Right ventricle myocardium superior (tissue), 1 donor: ENCODE results near the gene TMEM130. TPM values are rescaled to one million over a fixed set of nuclear protein-coding genes. Genes with fewer than 3 reads are reported as not detected.
"Not testable (repeated sequence)": the region's sequence is repeated elsewhere in the genome, so short reads cannot be mapped to it uniquely, and the experiment has no call there.

ENCODE experiments used
- ATAC-seq: fragments of 200-7000 bp; cut with Tn5 transposase; one replicate; pipeline ENCODE4 v1.9.1; 2020; ENCODE audit warnings: mild to moderate bottlenecking; ENCODE audit not compliant: poor library complexity
- DNase-seq: peaks from one replicate; pipeline ENCODE4 v3.0.0-alpha.2; 2020
- intact Hi-C: fragments of 100-400 bp; cut with DNase I; formaldehyde crosslinking; loops from one replicate; pipeline ENCODE4 v1.11.2; 2022
- total RNA-seq: library from RNA; stranded (reverse); fragmentation: NEBNext Ultra II Directional; extraction: Animal tissue kit (Norgen Biotek cat#: 25700); gene quantifications from one replicate; pipeline ENCODE4 v1.2.1, GENCODE V29; 2021
- donor health status: DM: no; HTN: yes; CAD: no; lungs with severe emphysema.

Gene TMEM130
- total RNA-seq, 1 donor from 2014 or later = not detected

DNA sequence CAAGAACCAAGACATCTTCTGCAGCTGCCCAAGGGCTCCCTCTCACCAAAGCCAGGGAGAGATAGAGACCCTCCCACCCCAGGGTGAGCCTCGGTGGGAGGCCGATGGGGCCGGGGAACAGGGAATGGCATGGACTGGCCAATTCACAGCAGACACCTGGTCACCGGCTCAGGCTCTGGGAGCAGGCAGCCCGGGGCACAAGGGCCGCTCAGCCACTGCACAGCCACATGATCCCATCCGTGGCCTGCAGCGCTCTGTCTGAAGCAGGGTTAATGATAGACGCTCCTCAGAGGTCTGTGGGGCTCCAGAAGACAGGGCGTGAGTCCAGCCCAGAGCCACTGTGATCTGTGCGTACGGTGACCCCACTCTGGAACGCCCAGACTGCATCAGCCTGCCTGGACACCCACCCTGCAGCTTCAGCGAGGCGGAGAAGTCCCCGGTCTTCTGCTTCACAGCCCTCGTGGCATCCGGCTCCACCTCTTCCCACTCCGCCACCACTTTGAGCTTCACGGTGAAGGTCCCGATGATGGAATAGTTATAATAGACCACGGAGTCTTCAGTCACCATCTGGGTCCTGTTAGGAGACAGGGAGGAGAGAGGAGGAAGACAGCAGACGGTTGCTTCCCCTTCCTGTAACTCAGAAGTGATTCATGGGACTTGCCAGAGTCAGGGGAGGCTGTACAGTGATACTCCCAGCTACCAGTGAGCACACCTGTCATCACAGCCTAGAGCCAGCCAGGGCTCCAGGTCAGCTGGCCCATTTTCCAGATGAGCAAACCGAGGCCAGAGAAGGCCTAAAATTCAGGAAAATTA lies 14.0 kb downstream of the TMEM130 start:
- DNase-seq = no peak
- intact Hi-C loops = no loop called here
- ATAC-seq = no peak

DNA sequence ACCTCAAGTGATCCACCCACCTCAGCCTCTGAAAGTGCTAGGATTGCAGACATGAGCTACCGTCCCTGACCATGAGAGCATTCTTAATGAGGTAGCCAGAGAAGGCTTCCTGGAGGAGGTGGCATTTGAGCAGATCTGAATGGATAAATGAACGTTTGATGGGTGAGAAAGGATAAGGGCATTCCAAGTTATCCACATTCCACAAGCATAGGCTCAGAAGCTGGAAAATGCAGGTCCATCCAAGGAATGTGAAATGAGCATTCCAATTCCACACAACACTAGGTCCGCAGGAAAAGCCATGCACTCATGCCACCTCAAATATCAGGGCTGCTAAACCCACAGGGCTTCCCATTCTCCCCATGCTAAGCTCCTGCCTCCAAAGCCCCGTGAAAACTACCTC lies 17.0 kb downstream of the TMEM130 start:
- intact Hi-C loops = no loop called here
- no peak for DNase-seq
- no peak for ATAC-seq

DNA sequence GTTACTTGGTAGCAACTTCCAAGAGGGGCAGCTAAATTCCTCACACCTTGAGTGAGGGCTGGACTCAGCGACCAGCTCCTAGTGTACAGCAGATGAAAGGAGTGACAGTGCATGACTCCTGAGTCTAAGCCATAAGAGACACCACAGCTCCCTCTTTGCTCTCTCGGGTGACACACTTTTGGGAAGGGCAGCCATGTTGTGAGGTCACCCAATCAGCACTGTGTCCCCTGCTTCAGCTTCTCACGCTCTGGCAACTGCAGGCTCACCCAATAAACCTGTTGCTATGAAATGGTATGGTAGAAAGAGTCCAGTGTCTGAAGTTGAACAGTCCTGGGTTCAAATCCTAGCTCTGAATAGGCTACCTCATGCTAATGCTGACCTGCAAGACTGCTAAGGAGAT lies 20.9 kb downstream of the TMEM130 start:
- no peak for ATAC-seq
- DNase-seq = no peak
- intact Hi-C loops = no loop called here

DNA sequence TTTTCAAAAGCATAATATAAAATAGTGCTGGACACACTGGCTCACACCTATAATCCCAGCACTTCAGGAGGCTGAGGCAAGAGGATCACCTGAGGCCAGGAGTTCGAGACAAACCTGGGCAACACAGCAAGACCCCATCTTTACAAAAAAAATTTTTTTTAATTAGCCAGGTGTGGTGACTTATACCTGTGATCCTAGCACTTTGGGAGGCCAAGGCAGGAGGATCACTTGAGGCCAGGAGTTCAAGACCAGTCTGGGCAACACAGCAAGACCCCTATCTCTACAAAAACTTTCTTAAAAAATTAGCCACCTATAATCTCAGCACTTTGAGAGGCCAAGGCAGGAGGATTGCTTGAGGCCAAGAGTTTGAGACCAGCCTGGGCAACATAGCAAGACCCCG lies 27.3 kb downstream of the TMEM130 start:
- ATAC-seq, intact Hi-C loops: not testable (repeated sequence)

DNA sequence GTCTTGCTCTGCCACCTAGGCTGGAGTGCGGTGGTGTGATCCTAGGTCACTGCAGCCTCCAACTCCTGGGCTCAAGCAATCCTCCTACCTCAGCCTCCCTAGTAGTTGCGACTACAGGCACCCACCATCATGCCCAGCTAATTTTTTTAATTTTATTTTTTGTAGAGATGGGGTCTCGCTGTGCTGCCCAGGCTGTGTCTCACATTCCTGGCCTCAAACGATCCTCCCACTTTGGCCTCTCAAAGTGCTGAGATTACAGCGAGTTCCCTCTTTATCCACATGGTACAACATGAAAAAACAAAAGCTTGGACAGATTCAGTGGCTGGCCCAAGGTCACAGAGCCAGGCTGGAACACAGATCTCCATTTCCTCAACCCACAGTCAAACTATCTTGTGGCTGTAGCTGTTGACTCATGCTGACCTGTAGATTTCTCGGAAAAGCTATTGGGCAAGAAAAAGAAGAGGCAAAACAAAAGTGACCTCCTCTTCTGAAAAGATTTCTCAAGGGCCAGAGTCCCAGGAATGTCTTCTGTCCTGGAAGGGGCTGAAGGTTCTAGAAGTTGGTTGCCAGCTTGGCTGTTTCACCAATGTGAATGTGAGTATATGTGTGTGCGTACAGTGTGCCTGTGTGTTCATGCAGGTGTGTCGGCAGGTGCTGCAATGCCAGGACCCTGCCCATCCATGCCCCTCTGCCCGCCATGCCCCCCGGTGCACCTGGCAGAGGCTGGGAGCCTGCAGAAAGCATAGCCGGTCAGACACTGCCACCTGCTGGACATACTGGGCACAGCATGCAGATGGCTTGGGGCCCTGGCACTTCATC lies 28.4 kb downstream of the TMEM130 start:
- intact Hi-C loops = loop anchor here (2.0 kb wide), 1 partner anchor 407 kb away; no protein-coding TSS in a partner anchor
- ATAC-seq (peak; percentile 83), DNase-seq (peak; percentile 78)

More for the DNA sequence above, 27.3 kb downstream of the TMEM130 start:
- not testable (repeated sequence) for DNase-seq

DNA sequence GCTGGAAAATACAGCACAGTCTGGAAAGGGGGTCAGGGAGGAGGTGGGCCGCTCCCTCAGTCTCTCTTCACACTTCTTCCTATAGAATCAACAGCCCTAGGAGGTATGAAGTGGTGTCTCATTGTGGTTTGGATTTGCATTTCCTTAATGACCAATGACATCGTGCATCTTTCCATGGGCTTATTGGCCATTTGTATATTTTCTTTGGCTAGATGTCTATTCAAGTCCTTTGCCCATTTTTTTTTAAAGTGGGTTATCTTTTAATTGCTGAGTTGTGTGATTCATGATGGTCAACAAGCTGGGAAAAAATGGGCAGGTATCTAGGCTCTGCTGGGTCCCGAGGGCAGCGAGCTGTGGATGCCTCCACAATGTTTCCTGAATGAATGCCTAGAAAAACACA lies 29.1 kb downstream of the TMEM130 start:
- no peak for DNase-seq
- no peak for ATAC-seq
- intact Hi-C loops = loop anchor here (2.0 kb wide), 1 partner anchor 406 kb away; no protein-coding TSS in a partner anchor

DNA sequence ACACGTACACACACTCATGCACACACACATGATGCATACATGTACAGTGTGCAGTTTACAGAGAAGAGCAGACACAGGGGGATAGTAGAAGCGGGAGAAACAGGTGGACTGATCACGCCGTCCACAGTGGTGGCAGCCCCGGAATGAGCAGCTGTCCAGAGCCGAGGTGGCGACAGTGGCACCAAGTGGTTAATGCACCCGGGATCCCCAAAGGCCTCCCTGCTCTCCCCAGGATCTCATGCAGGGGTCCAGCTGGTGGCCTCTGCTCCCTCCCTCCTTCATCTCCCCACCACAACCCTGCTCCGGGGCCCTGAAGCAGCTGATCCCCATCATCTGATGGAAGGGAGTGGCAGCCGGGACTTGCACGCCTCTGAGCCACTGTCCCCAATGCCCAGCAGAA lies 29.7 kb downstream of the TMEM130 start:
- DNase-seq (no peak), ATAC-seq (no peak)
- intact Hi-C loops = loop anchor here (2.0 kb wide), 1 partner anchor 405 kb away; no protein-coding TSS in a partner anchor

DNA sequence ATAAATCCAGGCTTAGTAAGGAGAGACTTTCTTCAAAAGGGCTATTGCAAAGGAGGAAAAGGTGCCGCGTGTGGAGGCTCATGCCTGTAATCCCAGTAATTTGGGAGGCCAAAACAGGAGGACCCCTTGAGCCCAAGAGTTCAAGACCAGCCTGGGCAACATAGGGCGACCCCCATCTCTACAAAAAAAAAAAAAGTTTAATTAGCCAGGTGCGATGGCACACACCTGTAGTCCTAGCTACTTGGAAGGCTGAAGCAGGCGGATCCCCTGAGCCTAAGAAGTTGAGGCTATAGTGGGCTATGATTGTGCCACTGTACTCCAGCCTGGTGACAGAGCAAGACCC lies 32.2 kb downstream of the TMEM130 start:
- ATAC-seq (no peak), DNase-seq (no peak)
- intact Hi-C loops = loop anchor here (5.0 kb wide), 1 partner anchor 80 kb away; no protein-coding TSS in a partner anchor

DNA sequence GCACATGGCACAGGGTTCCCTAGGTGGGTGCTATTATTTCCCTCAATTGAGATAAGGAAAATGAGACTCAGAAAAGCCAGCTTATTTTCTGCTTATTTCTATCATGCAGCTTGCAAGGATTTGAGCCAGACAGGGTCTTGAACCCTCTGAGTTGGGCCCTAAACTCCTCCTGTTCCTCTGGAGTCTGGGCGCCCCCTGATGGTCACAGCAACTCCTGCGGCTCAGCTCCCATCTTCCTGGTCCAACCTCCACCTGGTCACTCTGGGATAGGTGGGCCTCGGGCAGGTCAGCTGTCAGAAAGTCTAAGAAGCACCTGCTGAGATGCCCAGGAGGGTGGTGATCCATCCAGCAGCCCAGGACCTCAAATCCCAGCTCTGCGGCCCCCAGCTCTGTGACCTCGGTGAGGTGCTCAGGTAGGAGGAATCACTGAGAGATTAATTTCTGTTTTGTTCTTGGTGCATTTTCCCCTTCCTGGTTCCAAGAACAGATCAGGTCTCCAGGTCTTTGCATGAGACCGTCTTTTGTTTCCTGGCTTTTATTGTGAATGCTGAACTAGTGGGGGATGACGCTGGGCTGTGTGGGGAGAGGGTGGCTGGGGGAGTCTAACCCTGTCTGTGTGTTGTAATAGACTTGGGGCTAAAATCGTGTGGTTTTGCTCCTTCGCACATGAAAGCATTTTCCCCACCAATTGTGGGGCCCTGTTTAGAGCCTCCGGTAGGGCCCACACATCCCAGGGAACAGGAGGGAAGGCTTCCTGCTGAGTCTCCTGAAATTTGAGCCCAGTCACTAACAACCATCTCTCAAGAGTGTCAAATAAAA lies 32.8 kb downstream of the TMEM130 start:
- DNase-seq (peak; percentile 50), ATAC-seq (peak; percentile 59)
- intact Hi-C loops = loop anchor here (5.0 kb wide), 1 partner anchor 80 kb away; no protein-coding TSS in a partner anchor

DNA sequence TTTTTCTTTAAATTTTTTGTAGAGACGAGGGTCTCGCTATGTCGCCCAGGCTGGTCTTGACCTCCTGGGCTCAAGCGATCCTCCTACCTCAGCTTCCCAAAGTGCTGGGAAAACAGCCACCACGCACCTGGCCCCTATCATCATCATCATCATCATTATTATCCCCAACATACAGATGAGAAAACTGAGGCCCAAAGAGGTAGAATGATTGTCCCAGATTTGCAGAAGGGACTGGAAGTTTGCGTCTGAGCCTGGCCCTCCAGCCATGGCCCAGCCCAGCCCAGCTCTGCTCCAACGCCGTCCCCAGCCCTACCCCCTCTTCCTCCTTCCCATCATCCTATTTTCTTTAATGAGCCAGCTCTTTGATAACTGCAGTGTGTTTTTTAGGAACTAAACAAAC lies 34.9 kb downstream of the TMEM130 start:
- DNase-seq (no peak), ATAC-seq (no peak)
- intact Hi-C loops = loop anchor here (5.0 kb wide), 1 partner anchor 78 kb away; no protein-coding TSS in a partner anchor

DNA sequence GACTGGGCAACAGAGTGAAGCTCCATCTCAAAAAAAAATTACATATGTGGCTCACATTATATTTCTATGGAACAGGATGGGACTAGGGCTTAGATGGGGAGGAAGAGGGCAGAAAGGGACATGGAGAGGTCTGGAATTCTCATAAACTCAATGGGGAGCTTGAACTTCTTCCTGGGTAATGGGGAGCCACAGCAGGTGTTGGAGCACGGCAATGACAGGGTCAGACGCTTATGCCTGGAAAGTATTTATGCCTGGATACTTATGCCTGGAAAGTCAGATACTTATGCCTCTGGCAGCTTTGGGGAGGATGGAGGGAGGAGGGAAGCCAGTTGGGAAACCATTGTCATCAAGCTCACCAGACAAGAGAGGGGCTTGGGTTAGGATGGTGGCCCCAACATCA lies 36.8 kb downstream of the TMEM130 start:
- no peak for DNase-seq
- intact Hi-C loops = no loop called here
- no peak for ATAC-seq

DNA sequence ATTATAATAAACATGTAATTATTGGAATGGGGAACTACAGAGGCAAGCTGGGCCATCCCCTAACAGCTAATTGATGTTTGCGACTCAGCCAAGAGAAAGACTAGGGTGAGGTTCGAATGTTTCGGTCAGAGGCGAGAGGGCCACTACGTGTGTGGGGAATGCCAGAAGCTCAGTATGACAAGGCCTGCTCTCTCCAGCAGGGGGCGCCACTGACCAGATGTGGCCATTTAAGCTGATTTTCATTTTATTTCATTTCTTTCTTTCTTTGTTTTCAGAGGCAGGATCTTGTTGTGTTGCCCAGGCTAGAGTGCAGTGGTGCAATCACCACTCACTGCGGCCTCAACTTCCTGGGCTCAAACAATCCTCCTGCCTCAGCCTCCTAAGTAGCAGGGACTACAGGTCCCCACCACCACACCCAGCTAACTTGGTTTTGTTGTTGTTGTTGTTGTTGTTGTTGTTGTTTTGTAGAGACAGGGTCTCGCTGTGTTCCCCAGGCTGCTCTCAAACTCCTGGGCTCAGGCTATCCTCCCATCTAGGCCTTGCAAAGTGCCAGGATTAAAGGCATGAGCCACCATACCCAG lies 38.1 kb downstream of the TMEM130 start:
- intact Hi-C loops = no loop called here
- DNase-seq = no peak
- ATAC-seq = no peak

DNA sequence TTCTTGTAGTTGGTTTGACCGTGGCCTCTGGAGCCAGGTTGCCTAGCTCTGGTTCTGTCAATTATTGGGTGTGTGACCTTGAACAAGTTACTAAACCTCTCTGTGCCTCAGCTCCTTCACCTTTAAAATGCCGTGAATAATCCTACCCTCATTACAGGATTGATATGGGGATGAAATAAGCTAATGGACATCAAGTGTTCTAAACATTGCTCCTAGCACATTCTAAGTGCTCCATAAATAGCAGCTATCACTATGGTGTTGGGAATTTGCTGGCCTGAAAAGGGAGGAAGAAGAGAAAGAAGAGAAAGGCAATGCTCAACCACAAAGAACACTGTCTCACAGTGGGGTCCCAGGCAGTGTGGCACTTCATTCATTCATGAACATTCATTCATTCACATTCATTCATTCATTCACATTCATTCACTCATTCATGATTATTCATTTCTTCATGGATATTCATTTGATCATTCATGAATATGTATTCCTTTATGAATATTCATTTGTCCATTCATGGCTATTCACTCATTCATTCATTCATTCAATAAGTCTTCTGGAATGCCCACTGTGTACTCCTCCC lies 38.8 kb downstream of the TMEM130 start:
- peak; percentile 66 for ATAC-seq
- no peak for DNase-seq
- intact Hi-C loops = no loop called here

DNA sequence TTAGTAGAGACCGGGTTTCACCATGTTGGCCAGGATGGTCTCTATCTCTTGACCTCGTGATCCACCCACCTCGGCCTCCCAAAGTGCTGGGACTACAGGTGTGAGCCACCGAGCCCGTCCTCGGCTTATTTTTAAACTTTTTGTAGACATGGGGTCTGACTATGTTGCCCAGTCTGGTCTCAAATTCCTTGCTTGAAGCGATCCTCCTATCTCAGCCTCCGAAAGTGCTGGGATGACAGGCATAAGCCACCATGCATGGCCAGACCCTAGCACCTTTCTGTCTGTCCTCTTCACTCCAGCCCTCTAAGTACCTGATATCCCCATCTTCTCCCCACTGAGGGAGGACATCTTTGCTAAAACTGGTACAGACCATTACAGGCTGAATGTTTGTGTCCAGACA lies 41.4 kb downstream of the TMEM130 start:
- ATAC-seq (no peak), DNase-seq (no peak)
- intact Hi-C loops = no loop called here

DNA sequence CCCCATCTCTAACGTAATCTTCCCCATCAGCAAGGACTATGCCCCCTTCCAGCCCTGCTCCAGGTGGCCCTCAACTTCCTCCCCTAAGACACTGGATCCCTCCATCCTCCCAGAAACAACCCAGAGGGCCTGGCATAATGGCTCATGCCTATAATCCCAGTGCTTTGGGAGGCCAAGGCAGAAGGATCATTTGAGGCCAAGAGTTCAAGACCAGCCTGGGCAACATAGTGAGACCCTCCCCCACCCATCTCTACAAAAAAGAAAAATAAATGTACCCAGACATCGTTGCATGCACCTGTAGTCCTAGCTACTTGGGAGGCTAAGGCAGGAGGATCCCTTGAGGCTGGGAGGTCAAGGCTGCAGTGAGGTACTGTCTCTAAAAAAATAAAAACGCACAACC lies 42.6 kb downstream of the TMEM130 start:
- intact Hi-C loops = no loop called here
- DNase-seq = no peak
- no peak for ATAC-seq

DNA sequence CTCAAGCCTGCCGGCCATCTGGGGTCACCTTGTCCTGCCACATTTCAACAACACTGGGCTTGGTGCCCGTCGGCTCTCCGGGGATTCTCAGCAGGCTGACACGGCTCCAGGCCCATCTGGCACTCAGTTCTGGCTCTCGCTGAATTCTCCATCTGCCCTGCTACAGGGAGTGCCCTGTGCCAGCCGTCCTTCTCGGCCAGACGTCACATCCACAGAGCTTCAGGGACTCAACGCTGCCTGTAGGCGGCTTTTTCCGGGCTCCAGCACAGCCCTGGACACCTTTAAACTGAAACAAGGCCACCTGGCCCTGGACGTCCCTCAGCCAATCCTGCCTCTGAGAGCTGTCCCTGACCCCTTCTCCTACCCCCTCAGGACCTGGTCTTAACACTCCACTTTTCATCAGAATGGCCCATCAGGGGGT lies 43.0 kb downstream of the TMEM130 start:
- peak; percentile 94 for ATAC-seq
- peak; percentile 94 for DNase-seq
- intact Hi-C loops = no loop called here

DNA sequence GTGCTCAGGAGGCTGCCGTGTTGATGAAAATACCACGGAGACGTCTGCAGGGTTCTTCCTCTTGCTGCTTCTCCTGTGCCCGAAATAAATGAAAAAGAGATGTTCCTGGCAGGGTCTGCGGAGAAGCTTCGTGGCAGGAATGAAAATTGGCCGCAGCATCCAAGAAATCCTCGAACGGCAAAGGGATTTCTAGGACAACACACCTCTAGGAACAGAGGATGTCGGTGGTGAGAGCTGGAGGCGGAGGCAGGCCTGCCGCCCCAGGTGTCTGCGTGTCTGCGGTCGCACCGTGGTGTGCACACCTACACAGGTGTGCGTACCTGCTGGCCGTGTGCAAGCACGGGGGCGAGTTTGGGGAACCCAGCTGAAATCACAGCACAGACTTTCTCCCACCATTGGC lies 43.4 kb downstream of the TMEM130 start:
- intact Hi-C loops = no loop called here
- DNase-seq (no peak), ATAC-seq (peak; percentile 44)

DNA sequence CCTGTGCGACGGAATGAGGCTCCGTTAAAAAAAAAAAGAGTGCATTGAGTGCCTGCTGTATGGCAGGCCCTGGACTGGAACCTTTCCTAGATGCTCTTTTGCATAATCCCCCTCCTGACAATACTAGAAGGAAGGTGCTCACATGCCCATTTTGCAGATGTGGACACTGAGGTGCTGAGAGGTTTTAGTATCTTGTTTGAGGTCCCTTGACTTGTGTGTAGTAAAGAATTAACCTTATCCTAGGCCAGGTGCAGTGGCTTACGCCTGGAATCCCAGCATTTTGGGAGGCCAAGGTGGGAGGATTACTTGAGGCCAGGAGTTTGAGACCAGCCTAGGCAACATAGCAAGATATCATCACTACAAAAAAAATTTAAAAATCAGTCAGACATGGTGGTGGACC lies 46.6 kb downstream of the TMEM130 start:
- intact Hi-C loops = no loop called here

More for the DNA sequence above, 46.6 kb downstream of the TMEM130 start:
- DNase-seq (no peak), ATAC-seq (no peak)
